ENCODE measurements around the gene PRKAR1B.
A peak's percentile ranks its signal among the peaks of the same experiment; 100 is the strongest.
"Not testable (repeated sequence)": the region's sequence is repeated elsewhere in the genome, so short reads cannot be mapped to it uniquely, and the experiment has no call there.

PRKAR1B gene

DNA sequence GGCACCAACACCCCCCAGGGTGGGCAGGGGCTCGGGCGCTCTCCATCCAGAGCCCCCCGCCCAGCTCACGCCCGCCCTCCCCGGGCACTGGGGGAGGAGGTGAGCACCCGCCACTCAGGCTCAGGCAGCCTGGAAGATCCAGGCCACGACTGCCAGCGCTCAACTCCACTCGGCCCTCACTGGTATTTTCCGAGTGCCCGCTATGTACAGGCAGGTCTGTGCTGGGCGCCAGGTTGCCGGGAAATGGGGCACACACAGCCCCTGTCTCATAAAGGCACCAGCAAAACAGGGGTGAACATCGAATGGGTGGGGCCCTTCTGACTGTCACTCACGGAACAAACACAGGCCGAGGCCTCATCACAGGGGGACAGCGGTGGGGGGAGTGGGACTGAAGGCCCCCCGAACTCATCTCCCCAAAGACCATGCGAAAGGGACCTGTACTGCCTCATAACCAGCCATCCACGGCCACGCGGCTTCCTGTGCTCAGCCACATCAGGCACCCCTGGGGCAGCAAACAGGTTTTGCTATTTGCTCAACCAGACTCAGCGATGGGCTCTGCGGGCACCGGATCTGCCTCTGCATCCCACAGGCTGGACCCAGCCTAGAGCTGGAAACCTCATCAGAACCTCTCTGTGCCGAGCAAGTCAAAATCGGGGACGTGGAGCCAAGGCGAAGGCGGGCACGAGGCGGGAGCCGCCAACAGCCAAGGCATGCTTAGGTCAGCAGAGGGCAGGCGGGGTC, 99.2 kb downstream of the PRKAR1B start:
- FAIRE-seq (no peak), DNase-seq (ENCODE audit: low spot score) (no peak)

DNA sequence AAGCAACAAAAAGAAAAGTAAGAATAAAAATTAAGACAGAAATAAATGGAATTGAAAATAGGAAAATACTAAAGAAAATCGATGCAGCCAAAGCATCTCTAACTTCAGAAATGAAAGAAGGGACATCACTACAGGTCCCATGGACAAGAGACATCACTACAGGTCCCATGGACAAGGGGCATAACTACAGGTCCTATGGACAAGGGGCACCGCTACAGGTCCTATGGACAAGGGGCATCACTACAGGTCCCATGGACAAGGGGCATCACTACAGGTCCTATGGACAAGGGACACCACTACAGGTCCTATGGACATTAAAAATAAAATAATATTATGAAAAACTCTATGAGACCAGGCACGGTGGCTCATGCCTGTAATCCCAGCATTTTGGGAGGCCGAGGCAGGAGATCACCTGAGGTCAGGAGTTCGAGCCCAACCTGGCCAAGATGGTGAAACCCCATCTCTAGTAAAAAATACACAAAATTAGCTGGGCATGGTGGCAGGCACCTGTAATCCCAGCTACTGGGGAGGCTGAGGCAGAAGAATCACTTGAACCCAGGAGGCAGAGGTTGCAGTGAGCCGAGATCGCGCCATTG, 101.6 kb downstream of the PRKAR1B start:
- DNase-seq (ENCODE audit: low spot score) (no peak), FAIRE-seq (no peak)

DNA sequence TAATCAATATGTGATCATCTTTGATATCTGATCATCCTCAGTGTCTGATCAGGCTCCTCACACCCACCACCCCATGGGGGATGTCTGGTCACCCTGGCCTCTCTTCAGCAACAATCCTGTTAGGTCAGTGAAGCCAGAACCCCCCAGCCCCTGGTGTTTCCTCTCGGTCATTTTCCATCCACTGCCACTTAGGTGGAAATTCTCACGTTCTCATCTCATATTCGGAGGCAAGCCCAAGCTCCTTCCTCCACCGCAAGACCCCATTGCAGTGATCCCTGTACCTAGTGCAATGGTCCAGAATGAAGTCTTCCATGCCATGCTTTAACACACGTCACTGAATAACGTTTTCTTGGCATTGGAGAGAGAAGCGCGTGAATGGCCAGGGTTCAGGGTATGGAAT, 103.6 kb downstream of the PRKAR1B start:
- FAIRE-seq = no peak
- no peak for DNase-seq (ENCODE audit: low spot score)

DNA sequence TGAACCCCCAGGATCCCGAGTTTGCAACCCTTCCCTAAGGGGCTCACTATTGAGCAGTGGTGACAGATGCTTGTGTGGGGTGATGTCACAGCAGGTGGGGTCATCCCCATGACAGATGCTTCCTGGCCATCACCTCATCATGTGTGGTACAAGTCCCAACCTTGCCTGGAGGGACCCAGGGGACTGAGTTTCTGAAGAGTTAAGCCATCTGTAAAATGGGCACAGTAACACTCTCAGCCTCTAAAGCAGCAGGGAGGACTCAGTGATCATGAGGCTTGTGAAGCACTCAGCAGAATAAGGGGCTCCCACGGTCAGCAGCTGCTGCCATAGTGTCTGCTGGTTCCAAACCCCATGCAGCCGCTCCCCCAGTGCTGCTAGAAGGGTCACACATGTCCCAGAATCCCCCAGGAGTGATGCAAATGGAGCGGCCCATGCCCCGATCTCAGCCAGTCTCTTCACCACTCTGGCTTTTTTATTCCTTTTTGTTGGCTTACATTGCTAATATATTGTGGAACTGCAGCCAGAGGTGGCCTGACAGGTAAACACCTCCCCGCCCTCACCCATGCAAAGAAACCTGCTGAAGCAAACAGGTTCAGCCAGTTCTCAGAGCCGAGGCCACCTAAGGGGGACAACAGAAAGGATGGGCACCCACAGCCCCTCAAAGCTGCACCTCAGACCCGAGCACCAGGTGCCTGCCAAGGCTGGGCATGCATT, 105.4 kb downstream of the PRKAR1B start:
- DNase-seq (ENCODE audit: low spot score) = no peak
- FAIRE-seq = no peak

DNA sequence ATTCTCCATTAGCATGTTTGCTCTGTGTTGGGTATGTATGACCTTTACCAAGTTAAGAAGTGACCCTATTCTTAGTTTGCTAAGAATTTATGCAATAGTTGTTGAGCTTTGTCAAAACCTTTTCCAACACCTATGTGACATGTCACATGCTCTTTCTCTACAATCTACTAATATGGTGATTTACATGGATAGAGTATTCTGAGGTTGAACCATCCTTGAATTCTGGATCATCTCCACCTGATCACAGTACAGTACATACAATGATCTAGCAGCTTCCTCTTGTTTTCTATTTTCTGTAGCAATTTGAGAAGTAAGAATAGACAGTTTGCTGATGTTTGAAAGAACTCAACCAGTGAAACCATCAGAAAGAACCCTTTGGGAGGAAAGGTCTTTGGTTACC, 106.2 kb downstream of the PRKAR1B start:
- DNase-seq (ENCODE audit: low spot score) (no peak), FAIRE-seq (no peak)

DNA sequence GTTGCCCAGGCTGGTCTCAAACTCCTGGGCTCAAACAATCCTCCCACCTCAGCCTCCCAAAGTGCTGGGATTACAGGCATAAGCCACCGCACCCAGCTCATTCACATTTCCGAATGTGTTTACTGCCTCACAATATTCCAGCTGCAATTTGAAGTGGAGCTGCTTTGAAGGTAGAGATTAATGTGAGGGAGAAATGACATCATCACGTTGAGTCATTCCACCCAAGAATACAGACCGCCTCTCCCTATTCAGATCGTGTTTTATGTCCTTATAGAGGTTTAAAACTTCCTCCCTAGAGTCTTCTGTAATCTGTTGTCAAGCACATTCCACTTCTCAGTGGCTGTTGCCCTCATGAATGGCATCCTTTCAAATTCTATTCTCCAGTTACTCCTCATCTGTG, 107.0 kb downstream of the PRKAR1B start:
- DNase-seq (ENCODE audit: low spot score) (peak; percentile 39), FAIRE-seq (no peak)

DNA sequence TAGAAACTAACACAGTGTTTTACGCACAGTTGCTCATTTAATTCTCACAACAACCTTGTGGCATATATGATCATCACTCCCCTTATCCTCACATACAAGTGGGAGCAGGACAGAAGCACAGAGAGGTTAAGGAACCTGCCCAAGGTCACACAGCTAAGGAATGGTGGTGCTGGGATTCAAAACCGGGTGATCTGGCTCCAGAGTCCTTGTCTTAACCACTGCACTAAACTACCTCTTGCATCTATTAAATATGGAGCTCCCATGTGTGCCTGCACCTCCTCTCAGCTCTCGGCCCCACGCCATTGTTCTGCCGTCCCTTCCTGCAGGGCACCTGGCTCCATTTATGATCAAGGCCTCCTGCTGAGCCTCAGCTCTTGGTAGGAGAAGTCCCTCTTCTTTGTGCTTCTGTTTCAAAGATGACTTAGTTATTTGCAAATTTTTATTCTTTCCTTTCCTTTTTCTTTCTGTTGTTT, 107.7 kb downstream of the PRKAR1B start:
- no peak for FAIRE-seq
- DNase-seq (ENCODE audit: low spot score) = no peak

DNA sequence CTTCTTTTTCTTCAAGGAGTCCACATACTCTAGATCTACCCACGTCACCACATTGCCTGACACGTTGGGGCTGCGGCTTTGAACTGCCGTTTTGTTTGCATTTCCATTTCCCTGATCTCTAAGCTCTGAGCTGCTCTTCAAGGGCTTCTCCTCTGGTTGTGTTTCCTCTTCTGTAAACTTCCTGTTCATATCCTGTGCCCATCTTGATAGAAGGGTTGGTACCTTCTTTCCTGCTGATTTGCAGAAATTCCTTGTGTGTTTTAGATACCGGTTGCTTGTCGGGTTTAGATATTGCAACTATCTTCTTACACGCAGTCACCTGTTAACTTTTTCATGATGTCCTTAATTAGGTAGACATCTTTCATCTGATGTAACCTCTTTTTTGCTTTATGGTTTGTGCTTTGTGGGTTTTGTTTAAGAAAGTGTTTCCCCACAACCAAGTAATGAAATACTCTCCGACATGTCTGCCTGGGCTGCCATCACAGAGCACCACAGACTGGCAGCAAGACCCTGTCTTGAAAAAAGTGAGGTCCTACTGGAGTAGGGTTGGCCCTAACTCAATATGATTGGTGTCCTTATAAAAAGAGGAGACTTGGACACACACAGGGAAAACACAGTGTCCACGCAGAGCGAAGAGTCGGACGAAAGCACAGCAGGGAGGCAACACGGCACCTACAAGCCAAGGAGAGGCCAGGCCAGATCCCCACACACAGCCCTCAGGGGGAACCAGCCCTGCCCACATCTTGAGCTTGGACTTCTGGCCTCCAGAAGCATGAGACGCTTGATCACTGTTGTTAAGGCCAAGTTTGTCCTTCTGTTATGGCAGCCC, 108.3 kb downstream of the PRKAR1B start:
- FAIRE-seq = no peak
- no peak for DNase-seq (ENCODE audit: low spot score)

DNA sequence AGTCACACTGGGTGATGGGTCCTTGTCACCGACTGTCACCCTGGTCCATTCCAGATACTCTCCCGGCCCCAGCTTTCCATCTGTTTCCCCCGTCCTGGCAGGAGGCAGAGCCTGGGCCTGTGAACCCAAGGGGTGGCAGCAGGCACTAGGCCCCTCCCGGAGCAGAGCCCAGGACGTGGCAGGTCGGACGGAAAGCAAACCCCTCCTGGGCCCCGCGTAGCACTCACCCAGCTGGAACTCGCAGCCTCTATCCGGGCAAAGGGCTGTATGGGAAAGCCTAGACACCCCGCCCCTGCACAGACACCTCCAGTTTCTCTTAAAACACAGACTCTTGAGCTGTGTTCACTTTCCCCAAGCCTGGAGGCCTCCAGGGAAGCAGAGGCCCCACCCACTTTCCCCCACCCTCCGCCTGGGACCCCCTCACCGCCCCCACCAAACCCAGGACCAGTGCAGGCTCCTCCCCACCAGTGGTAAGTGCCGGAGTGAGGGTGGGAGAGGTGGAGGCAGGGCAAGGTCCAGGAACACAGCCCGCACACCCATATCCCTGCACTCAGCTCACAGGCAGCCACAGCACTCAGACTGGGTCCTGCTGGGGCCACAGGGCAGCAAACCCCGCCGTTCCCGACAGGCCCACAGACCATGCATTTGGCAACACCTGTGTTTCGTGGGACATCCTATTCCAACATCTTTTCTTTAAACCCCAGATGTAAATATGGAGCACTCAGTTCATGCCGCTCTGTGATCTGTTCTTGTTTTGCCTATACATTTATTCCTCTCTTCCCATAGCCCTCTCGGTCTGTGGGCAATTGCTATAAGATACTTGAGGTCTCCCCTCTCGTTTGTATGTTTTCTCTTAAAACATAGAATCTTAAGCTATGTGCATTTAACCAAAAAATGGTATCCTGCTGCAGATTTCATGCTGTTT, 109.2 kb downstream of the PRKAR1B start:
- FAIRE-seq = no peak
- no peak for DNase-seq (ENCODE audit: low spot score)

DNA sequence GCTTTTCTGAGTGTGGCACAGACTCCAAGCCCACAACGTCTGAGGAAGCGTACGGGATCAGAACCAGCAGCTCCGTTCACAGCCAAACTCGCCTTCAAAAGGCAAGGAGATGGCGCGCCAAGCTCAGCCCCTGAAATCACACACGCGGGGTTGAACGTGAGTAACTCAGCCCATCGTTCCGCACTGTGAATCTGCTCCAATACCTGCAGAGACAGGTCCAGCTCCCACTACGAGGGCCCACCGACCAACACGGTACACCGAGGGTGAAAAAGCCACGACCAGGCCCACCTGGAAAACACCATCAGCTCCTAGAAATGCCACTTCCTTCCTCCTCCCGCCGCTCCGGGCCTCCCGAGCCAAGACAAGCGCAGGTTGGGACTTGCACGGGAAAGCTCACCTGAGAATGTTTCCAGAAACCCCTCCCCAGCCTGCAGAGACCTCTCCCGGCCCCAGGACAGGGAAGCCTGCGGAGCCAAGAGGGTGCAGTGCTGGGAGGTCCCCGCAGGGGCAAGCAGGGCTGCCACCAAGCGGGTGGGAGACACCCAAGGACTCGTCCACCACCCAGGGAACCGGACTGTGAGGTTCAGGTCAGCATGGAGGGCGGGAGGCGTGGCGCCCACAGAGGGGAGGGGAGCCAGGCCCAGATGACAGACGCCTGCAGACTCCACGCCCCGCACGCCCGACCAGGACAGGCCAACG, 113.5 kb downstream of the PRKAR1B start:
- DNase-seq (ENCODE audit: low spot score) (no peak), FAIRE-seq (no peak)

DNA sequence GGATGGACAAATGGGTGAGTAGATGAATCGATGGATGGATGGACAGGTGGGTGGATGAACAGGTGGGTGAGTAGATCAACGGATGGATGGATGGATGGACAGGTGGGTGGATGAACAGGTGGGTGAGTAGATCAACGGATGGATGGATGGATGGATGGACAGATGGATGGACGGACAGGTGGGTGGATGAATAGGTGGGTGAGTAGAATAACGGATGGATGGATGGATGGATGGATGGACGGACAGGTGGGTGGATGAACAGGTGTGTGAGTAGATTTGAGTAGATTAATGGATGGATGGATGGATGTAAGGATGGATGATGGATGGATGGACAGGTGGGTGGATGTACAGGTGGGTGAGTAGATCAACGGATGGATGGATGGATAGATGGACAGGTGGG, 115.2 kb downstream of the PRKAR1B start:
- not testable (repeated sequence) for FAIRE-seq

DNA sequence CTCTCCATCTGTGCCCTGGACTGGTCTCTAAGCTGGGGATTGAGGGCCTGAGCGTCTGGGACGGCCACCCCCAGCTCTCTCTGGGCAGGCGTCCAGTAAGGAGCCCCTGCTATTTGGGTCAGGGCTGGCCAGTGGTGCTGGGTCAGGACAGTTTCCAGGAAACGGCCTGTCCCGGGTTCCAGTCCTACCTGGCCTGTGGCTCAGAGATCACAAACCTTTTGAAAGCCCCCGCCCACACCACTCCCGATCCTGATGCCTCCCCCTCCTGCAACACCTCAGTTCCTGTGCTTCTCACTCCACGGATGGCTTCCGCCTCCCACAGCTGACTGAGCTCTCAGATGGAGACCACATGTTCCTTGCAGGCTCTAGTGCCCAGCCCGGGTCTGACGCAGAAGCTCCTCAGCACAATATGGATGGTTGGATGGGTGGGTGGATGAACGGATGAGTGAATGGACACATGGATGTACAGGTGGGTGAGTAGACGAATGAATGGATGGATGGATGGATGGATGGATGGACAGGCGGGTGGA, 115.7 kb downstream of the PRKAR1B start:
- FAIRE-seq (no peak), DNase-seq (ENCODE audit: low spot score) (no peak)

More for the DNA sequence above, 115.2 kb downstream of the PRKAR1B start:
- not testable (repeated sequence) for DNase-seq (ENCODE audit: low spot score)

DNA sequence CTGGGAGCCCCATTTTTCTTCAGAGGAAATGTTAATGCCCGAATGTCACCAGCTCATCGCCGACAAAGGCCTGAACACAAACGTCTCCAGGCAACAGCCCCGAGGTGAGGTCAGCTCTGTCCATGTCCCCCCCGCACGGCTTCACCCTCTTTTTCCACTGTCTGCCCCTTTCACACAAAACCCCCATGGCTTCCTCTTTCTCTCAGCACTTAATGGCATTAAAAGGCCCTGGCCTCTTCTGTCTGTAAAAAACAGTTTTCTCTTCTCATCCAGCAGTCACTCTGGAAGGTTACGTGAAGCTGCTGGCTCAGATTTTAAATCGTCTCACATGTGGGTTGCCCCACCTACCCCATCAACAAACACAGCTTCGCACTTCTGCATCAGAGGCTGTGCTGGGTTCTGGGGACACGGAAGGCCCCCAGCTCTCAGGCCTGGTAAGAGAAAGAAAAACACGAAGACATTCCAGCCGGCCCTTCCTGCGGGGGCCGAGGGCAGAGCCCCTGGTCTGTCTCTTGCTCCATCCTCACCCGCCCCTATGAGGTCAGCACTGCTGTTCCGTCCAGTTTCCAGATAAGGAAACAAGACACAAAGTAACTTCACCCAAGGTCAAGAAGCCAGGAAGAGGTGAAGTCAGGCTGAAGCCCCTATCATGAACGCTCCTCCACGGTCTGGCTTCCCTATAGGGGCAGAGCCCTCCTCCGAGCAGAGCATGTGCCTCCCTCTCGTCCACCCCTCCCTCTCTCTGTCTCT, 116.4 kb downstream of the PRKAR1B start:
- no peak for FAIRE-seq

DNA sequence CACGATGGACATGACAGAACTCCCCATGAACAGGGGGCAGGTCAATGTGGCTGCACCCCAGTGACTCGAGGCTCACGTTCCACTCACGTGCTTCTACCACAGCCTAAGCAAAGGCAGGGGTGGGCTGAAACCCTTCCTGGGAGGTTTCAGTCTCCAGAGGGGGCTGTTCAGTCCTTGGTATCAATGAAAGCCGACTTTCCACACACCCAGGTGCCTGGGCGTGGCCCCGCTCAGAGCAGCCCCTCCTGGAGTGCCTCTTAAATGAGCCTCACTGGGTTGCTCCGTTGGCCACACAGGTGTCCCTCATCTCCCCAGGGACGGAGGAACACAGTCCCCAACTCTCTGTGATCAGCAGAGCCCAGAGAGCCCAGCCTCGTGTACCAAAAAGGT, 116.9 kb downstream of the PRKAR1B start:
- no peak for FAIRE-seq

More for the DNA sequence above, 116.4 kb downstream of the PRKAR1B start:
- DNase-seq (ENCODE audit: low spot score) = no peak

DNA sequence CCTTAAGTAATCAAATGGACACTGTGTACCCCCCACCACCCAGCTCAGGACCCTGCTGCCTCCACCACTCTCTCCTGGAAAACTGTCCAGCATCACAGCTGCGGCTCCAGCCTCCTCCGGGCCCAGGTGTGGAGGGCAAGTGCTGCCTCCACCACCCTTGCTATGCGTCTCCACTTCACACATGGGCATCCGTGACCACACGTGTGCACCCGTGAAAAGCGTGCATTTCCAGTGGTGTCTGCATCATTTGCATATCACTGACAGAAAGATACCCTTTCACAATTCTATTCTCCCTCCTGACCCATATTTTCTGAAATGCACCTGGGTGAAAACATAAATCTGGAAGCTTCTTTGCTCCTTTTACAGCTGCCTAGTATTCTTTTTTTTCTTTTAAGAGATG, 117.7 kb downstream of the PRKAR1B start:
- DNase-seq (ENCODE audit: low spot score) (no peak), FAIRE-seq (no peak)

More for the DNA sequence above, 116.9 kb downstream of the PRKAR1B start:
- no peak for DNase-seq (ENCODE audit: low spot score)

DNA sequence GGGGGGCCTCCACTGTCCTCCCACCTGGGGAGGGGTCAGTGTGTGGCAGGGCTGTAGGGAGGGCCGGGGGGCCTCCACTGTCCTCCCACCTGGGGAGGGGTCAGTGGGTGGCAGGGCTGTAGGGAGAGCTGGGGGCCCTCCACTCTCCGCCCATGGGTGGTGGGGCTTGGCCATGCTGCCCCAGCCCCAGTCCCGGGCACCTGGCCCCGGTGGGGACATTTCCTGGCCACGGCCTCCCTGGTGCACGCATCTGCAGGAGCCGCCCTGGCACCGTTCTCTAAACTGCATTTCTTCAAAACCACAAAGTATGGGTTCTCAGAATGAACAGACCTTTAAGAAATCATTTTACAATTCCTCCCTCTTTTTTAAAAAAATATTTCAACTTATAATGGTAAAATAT, 118.1 kb downstream of the PRKAR1B start:
- FAIRE-seq = no peak
- DNase-seq (ENCODE audit: low spot score) = no peak

DNA sequence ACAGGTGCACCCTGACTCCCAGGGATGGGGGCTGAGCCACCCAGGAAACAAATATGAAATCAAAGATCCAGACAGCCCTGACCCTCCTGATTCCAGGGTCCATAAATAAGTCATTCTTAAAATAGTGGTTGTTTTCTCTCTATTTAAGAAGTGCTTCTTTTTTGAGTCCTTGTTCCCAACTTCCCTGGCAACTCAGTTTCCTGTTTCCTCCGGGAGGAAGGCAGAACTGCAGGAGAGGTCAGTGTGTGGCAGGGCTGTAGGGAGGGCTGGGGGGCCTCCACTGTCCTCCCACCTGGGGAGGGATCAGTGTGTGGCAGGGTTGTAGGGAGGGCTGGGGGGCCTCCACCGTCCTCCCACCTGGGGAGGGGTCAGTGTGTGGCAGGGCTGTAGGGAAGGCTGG, 118.7 kb downstream of the PRKAR1B start:
- FAIRE-seq (no peak), DNase-seq (ENCODE audit: low spot score) (no peak)

DNA sequence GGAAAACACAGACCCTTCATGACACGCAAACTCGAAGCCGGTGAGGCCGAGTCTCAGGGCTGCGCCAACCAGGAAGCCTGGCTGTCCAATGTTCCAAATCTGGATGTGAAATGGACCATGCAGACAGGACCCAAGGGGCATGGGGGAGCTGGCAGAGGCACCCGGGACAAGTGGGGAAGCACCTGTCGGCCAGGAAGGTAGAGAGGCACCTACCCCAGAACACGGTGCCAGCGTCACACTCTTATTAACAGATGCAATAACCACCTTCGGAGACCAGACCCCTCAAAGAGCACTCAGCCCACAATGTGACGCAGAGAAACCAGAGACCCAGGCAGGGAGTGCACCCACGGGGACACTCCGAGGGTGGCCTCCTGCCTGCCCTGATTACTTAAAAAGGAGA, 119.1 kb downstream of the PRKAR1B start:
- DNase-seq (ENCODE audit: low spot score) (no peak), FAIRE-seq (no peak)

All from RCC 7860 (cell line).